ENCODE results near the gene TRPM2. TPM values are rescaled to one million over a fixed set of nuclear protein-coding genes. Genes with fewer than 3 reads are reported as not detected.

The TRPM2 gene
- total and polyA plus RNA-seq, 2 of the 13 experiments (the other 11 are each of a cell fraction or from before 2014, with no cell fraction given), result 0.07 to 0.20 TPM

DNA sequence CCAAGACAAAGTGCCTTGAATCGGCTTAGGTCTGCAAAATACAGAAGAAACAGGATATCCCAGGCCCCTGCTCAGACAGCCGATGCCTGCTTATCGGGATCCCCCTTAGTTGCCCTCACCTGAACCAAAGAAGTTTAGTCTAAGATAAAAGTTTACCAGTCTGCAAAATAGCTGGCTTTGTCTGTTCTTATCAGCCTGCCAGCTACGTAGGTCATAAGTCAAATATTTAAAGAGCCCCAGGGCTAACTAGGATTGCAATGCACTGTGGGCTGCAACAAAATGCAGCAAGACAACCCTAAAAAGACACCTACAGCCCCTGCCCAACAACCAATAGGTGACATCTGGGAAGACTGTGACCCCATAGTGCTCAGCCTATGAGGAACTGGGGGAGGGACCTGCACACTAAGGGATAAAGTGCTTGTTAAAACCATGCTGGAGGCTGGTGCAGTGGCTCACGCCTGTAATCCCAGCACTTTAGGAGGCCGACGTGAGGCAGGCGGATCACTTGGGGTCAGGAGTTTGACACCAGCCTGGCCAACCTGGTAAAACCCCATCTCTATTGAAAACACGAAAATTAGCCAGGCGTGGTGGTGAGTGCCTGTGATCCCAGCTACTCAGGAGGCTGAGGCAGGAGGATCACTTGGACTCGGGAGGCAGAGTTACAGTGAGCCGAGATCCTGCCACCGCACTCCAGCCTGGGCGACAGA is 129.3 kb downstream of the TRPM2 start (continued):
- TF ChIP-seq, protein P1, sequence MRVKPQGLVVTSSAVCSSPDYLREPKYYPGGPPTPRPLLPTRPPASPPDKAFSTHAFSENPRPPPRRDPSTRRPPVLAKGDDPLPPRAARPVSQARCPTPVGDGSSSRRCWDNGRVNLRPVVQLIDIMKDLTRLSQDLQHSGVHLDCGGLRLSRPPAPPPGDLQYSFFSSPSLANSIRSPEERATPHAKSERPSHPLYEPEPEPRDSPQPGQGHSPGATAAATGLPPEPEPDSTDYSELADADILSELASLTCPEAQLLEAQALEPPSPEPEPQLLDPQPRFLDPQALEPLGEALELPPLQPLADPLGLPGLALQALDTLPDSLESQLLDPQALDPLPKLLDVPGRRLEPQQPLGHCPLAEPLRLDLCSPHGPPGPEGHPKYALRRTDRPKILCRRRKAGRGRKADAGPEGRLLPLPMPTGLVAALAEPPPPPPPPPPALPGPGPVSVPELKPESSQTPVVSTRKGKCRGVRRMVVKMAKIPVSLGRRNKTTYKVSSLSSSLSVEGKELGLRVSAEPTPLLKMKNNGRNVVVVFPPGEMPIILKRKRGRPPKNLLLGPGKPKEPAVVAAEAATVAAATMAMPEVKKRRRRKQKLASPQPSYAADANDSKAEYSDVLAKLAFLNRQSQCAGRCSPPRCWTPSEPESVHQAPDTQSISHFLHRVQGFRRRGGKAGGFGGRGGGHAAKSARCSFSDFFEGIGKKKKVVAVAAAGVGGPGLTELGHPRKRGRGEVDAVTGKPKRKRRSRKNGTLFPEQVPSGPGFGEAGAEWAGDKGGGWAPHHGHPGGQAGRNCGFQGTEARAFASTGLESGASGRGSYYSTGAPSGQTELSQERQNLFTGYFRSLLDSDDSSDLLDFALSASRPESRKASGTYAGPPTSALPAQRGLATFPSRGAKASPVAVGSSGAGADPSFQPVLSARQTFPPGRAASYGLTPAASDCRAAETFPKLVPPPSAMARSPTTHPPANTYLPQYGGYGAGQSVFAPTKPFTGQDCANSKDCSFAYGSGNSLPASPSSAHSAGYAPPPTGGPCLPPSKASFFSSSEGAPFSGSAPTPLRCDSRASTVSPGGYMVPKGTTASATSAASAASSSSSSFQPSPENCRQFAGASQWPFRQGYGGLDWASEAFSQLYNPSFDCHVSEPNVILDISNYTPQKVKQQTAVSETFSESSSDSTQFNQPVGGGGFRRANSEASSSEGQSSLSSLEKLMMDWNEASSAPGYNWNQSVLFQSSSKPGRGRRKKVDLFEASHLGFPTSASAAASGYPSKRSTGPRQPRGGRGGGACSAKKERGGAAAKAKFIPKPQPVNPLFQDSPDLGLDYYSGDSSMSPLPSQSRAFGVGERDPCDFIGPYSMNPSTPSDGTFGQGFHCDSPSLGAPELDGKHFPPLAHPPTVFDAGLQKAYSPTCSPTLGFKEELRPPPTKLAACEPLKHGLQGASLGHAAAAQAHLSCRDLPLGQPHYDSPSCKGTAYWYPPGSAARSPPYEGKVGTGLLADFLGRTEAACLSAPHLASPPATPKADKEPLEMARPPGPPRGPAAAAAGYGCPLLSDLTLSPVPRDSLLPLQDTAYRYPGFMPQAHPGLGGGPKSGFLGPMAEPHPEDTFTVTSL (CRISPR knock-in tag; IDR thresholded peaks at IDR 0.05; ENCODE audit: borderline replicate concordance), result 0 out of 2 replicates have a peak, but pooled peaks have one; percentile 33
- TF ChIP-seq ZNF446 (CRISPR knock-in tag; IDR thresholded peaks at IDR 0.05), result no peak
- 0 out of 2 replicates have a peak, but pooled peaks have one; percentile 63 for TF ChIP-seq ZNF543 (CRISPR knock-in tag; IDR thresholded peaks at IDR 0.05)
- TF ChIP-seq SOX5 (CRISPR knock-in tag; IDR thresholded peaks at IDR 0.05; ENCODE audit: borderline replicate concordance), result peak; percentile 50; the same call in 1 of the 2 replicates
- 0 out of 2 replicates have a peak, but pooled peaks have one; percentile 50 for TF ChIP-seq BRD4 (CRISPR knock-in tag; IDR thresholded peaks at IDR 0.05)
- TF ChIP-seq ELF1 (CRISPR knock-in tag; IDR thresholded peaks at IDR 0.05), result peak; percentile 29; the same call in 1 of the 2 replicates
- TF ChIP-seq KDM6A (CRISPR knock-in tag; IDR thresholded peaks at IDR 0.05; ENCODE audit: low read depth), result peak; percentile 68; the same call in 1 of the 2 replicates
- peak; percentile 90; the same call in 1 of the 2 replicates for TF ChIP-seq TAF1 (CRISPR knock-in tag; IDR thresholded peaks at IDR 0.05)
- no peak for TF ChIP-seq ZNF572 (CRISPR knock-in tag; IDR thresholded peaks at IDR 0.05)
- no peak for TF ChIP-seq ZNF510 (CRISPR knock-in tag; IDR thresholded peaks at IDR 0.05; ENCODE audit: low read depth)
- no peak for TF ChIP-seq ZIK1 (CRISPR knock-in tag; IDR thresholded peaks at IDR 0.05; ENCODE audit: borderline replicate concordance, low read depth)
- no peak for TF ChIP-seq ZNF530 (CRISPR knock-in tag; IDR thresholded peaks at IDR 0.05; ENCODE audit: low read depth)
- peak; percentile 9; the same call in 1 of the 2 replicates for TF ChIP-seq ZNF317 (CRISPR knock-in tag; IDR thresholded peaks at IDR 0.05)
- no peak for TF ChIP-seq ATRX (CRISPR knock-in tag; IDR thresholded peaks at IDR 0.05; ENCODE audit: borderline replicate concordance)
- TF ChIP-seq ATF7 (IDR thresholded peaks at IDR 0.05), result no peak
- 0 out of 2 replicates have a peak, but pooled peaks have one; percentile 54 for TF ChIP-seq ATF7 (CRISPR knock-in tag; IDR thresholded peaks at IDR 0.05)
- TF ChIP-seq ZFYVE20 (CRISPR knock-in tag; IDR thresholded peaks at IDR 0.05; ENCODE audit: borderline replicate concordance, low read depth), result no peak
- TF ChIP-seq, protein P2, sequence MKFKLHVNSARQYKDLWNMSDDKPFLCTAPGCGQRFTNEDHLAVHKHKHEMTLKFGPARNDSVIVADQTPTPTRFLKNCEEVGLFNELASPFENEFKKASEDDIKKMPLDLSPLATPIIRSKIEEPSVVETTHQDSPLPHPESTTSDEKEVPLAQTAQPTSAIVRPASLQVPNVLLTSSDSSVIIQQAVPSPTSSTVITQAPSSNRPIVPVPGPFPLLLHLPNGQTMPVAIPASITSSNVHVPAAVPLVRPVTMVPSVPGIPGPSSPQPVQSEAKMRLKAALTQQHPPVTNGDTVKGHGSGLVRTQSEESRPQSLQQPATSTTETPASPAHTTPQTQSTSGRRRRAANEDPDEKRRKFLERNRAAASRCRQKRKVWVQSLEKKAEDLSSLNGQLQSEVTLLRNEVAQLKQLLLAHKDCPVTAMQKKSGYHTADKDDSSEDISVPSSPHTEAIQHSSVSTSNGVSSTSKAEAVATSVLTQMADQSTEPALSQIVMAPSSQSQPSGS (CRISPR knock-in tag; IDR thresholded peaks at IDR 0.05), result 0 out of 2 replicates have a peak, but pooled peaks have one; percentile 12
- TF ChIP-seq ZNF616 (CRISPR knock-in tag; IDR thresholded peaks at IDR 0.05; ENCODE audit: low read depth), result no peak
- TF ChIP-seq SRF (IDR thresholded peaks at IDR 0.05; ENCODE audit: low read depth, low read length), result no peak
- TF ChIP-seq, protein P3, sequence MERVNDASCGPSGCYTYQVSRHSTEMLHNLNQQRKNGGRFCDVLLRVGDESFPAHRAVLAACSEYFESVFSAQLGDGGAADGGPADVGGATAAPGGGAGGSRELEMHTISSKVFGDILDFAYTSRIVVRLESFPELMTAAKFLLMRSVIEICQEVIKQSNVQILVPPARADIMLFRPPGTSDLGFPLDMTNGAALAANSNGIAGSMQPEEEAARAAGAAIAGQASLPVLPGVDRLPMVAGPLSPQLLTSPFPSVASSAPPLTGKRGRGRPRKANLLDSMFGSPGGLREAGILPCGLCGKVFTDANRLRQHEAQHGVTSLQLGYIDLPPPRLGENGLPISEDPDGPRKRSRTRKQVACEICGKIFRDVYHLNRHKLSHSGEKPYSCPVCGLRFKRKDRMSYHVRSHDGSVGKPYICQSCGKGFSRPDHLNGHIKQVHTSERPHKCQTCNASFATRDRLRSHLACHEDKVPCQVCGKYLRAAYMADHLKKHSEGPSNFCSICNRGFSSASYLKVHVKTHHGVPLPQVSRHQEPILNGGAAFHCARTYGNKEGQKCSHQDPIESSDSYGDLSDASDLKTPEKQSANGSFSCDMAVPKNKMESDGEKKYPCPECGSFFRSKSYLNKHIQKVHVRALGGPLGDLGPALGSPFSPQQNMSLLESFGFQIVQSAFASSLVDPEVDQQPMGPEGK (CRISPR knock-in tag; IDR thresholded peaks at IDR 0.05), result peak; percentile 32; the same call in 1 of the 2 replicates
- TF ChIP-seq ZC3H4 (CRISPR knock-in tag; IDR thresholded peaks at IDR 0.05; ENCODE audit: borderline replicate concordance), result no peak

All from HepG2 (cell line).